NCI-H524 (cell line): ENCODE results near the gene ARPC3.
"Not testable (repeated sequence)": the region's sequence is repeated elsewhere in the genome, so short reads cannot be mapped to it uniquely, and the experiment has no call there.

Experiments
- DNase-seq, 2 experiments: peaks; one replicate each; lab custom pipeline; 2025; lab: John Stamatoyannopoulos, UW

The ARPC3 gene

DNA sequence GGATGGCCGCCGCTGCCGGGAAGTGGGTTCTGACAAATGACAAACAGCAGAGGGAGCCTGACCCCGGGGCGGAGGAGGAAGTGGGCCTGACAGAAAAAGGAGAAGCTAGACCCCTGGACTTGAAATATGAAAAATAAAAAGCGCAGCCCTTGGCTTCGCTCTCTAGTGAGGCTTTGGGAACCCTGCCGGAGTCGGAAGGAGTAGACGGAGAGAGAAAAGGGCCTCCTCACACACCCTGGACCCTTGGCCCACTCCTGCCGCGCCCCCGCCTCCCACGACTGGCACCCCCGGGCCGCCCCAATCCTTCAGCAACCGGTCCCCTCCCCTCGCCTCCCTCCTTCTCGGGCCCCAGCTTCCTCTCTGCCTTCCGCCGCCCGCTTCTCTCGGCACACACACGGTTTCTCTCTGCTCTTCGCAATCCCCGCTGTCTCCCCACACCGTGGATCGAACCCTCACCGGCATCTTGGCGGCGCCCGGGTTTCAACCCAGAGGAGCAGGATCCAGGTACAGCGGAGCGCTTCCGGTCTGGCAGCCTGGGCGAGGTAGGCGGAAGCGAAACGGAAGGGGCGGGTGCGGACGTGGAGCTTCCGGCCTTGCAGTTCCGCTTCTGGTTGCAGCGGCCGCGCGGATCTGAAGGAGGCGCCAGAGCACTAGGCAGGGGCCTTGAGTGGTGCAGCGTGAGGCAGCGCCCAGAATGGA lies at the start of gene ARPC3:
Gene ARPC3 (minus strand): TSS at position 539 of the 699 bp plus-strand sequence. CDS start 77 bp downstream, at position 462.
- peak; percentile 79 to 90 for DNase-seq

DNA sequence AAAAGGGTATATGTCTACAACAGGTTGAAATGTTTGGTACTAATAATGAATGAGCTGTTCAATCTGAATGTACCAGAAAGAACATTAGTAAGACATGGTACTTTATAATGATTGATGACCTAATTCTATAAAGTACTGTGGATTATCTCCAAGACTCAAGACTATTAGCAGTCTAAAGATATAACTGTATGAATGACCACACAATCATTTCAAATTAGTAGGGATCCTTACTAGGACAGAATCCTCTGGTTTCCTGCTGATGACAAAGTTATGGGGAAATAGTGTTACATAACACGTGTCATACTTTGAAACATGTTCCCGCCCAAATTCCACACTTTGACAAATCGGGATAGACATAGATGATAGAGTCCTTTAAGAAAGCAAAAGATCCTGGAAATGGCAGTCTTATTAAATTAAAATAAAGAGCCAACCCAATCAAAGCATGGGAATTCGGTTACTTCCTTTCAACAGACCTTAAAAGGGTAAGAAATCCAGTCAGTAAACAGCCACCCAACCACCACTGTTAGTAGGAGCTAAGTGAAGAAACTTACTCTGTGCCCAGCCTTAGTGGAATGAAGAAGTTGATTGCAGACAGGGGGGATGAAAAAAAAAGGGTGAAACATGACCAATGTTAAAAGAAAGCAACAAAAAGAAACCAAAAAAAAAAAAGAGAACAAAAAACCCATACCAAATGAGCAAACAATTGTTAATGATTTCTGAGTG lies 49.0 kb upstream of the ARPC3 start:
- DNase-seq = no peak

GRCh38 chr12:110475426-110475825 lies 25.3 kb upstream of the ARPC3 start:
- DNase-seq = no peak

DNA sequence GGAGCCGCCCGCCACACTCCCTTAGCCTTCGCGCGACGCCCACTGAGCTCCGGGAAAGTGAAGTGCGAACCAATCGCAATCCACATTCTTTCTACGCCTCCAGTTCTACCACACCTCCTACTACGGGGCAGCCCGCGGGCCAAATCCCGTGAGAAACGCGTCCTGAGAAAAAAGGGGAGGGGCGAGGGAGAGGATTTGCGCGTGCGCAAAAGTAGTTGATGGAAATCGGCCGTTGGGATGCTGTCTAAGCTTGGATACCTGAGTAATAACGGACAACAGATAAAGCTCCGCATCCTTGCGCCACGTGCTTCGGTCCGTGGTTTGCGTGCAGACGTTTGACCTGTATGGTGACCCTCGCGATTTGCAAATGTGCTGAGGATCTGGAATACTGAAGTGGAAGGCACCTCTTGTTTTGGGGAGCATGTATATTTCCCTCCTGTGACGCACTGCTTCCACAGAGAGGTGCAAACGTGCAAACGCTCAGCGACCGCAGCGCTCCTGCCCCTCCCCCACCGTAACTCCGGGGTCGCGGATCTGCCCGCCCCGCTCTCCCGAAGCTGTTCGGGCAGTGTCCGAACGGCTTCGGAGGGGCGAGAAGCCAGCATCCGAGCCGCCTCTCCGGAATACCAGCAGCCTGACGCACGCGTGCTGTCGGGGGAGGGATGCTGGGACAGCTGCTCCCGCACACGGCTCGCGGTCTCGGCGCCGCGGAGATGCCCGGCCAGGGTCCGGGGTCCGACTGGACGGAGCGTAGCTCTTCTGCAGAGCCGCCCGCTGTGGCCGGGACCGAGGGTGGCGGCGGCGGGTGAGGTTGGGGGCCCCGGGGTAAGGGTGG lies 18.3 kb upstream of the ARPC3 start, which contains the start of the genes FAM216A and GPN3:
Gene FAM216A (plus strand): TSS at position 632 of the 835 bp plus-strand sequence. CDS start 31 bp downstream, at position 663.
Gene GPN3 (minus strand): TSS at position 44 of the 835 bp plus-strand sequence. CDS start 54 bp downstream, outside the sequence.
- DNase-seq = peak; percentile 98 to 99

DNA sequence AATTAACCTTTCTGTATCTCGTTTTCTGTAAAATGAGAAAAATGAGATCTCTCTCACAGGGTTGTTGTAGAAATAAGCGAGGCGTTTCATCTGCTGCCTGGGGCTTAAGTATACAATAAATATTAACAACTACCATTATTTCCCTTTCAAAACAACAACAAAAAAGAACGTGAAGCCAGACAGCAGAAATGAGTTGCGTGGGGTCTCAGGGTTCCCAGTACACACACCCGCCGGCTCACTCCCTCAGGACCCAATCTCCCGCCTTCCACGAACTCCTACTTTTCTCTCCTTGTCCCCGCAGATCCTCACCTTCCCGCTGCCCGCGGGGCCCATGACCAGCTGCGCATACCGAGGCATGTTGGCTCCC lies 17.7 kb upstream of the ARPC3 start:
- no peak for DNase-seq

- DNase-seq = no peak
These were observed 16.7 kb upstream of the ARPC3 start for GRCh38 chr12:110466791-110467190.

- DNase-seq = not testable (repeated sequence)
These were observed 15.6 kb upstream of the ARPC3 start for GRCh38 chr12:110465765-110466164.

DNA sequence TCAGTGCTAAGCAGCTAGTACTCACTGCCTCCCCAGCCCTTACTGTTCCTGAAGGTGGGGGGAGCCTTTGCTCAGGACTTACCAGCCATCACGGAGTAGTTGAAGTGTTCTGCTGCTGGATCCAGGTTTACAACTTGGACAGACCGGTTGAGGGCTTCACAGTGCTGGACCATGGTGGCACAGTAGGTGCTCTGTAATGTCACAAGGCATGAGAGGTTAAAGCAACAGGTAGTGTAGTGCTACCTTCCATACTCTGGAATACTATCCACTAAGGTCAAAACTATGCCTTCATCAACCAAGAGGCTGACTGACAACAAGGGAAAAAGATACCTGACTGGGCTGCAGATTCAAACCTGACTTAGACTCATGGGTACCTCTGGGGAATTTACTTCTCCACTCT lies 14.9 kb upstream of the ARPC3 start:
- no peak for DNase-seq

DNA sequence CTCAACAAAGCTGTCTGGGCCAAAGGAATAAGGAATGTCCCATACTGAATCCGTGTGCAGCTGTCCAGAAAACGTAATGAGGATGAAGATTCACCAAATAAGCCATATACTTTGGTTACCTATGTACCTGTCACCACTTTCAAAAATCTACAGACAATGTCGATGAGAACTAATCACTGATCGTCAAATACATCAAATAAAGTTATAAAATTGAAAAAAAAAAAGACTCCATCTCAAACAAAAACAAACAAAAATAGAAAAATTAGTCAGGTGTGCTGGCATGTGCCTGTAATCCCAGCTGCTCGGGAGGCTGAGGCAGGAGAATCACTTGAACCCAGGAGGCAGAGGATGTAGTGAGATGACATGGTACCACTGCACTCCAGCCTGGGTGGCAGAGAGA lies 11.1 kb upstream of the ARPC3 start:
- not testable (repeated sequence) for DNase-seq

DNA sequence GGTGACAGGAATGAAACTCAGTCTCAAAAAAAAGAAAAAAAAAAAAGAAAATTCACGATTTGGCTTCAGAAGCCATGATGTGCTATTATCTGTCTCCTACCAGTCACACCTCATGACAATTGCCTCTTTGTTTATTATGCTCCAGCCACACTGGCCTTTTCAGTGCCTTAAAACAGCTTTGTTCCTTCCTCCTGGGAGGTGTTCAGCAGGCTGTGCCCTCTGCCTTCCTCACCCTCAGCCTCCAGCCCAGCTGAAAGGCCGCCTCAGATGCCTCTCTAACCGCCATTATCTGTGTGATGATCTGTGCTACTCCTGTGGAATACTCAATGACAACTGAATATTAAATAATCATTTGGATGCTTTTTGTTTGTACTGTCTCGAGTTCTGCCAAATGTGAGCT lies 8.6 kb upstream of the ARPC3 start:
- no peak for DNase-seq

DNA sequence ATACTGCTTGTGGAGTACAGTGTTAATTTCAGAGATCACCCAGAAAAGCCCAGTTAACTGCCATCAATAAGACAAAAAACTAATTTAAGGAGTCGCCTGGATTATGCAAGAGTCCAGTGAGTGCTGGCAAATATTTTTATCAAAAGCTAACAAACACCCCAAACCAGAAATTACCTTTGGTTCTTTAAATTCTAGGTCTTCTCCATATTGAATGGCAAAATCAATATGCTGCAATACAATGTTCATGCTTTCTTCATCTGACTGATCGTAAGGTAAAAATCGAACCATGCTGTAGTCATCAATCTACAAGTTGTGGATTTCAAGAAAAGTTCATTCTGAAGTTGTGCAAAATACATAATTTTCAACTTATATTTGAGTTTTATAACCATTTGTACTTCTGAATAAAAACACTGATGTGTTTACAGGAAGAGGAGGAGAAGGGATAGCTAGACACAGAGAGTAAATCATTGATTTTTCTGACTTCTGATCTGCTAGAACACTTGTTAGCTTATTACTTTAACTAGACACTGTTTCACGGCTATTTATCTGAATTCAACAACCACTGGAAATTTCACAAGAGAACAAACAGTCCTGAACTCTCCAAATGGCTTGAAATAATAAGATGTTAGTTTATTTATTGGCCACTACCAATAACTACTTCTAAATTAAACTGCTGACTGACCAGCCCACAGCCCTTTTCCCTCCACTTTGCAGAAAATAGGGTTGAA lies 3.6 kb upstream of the ARPC3 start:
- no peak for DNase-seq

DNA sequence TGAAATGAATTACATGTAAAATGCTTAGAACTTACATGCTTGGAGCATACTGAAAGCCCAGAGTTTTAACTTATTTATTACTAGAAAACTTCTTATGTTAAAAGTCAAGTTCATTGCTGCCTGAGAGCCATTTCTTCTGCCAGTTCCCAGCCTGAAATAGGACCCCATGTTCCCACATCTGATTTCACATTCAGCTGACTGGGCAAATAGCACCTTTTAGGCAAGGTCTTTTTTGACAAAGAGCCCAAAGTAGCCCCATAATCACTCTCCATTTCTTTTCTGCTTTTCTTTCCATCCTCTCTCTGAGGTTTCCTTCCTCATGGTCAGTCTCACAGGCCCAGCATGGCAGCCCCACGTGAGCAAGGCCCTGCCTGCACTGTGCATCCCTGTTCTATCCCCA lies 1.1 kb upstream of the ARPC3 start:
- DNase-seq = no peak

- no peak for DNase-seq
These were observed 5.7 kb downstream of the ARPC3 start for GRCh38 chr12:110444455-110444854.

DNA sequence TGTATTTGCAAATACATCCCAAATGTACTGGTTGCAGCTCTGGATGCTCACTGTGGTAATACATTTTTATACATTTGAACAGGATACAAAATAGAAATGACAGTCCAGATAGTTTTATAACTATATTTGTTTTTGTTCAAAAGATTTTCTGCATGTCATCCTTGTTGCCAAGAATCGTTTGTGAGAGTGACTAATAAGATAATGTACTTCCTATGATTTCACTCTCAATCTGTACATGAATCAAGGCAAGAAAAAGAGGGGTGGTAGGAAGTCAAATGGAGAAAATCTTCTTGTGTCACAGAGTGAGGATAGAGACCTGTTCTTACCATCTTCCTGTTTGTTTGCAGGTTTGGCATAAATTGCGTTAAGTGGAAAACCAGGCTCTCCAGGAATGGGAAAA lies 13.9 kb downstream of the ARPC3 start:
- DNase-seq = no peak

- no peak for DNase-seq
These were observed 18.1 kb downstream of the ARPC3 start for GRCh38 chr12:110431957-110432587.

- DNase-seq = not testable (repeated sequence)
These were observed 20.5 kb downstream of the ARPC3 start for GRCh38 chr12:110429676-110430075.

DNA sequence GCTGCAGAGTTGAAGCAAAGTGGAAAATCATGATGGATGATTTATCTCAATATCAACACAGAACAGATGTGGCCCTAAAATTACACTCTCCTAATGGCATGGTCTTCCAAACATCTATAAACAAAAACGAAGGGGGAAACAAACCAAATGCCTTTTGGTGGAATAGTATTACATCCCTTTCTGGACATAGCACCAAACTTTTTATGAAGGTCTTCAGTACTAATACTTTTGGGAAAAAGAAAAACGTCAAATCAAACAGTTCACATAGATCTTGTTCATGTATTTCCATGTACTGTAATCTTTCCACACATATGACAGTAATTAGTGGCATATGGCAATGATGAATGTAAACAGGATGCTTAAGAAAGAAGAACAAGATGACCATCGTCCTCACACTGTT lies 23.7 kb downstream of the ARPC3 start:
- DNase-seq = peak; percentile 9 to 52

DNA sequence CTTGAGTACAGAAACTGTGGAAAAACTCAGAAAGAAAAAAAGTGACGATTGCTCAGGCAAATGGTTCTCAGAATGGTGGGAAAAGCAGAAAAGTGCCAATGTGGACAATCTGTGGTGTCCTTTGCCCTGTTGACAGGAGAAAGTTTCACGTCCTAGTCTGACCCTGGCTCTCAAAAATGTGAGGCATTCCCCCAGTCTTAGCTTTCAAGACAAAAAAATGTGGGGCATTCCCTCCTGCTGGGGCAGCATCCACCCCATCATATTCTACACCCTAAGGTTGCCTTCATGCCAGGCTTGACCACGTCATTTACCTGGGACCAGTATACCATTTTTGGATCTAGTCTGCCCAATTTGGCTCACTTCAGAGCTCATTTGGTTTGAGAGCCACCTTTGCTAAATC lies 25.9 kb downstream of the ARPC3 start:
- no peak for DNase-seq

GRCh38 chr12:110421701-110422100 lies 28.4 kb downstream of the ARPC3 start:
- DNase-seq = peak; percentile 75 to 88

DNA sequence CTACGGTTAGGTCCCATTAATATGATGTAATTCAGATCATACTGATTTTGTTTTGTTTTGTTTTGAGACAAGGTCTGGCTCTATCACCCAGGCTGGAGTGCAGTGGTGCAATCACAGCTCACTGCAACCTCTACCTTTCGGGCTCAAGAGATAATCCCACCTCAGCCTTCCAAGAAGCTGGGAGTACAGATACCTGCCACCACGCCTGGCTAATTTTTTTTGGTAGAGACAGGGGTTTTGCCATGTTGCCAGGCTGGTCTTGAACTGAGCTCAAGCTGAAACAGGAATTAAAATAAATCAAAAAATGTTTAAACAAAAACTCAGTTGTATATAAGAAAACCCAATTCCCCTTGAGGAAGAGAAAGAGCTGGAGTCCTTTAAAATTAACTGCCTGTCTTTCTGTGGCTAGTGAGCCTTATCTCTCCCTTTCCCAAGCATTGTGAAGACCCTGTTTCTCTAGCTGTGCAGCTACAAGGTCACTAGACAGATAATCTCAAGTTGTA lies 28.9 kb downstream of the ARPC3 start:
- no peak for DNase-seq

- DNase-seq = not testable (repeated sequence)
These were observed 29.5 kb downstream of the ARPC3 start for GRCh38 chr12:110420644-110421043.
